GM23338 (cell line): ENCODE data around the gene SLC38A8. TPM values are rescaled to one million over a fixed set of nuclear protein-coding genes. Genes with fewer than 3 reads are reported as not detected.

Experiments used
- ATAC-seq: fragments of 200-7000 bp; cut with Tn5 transposase; 3 replicates; pipeline ENCODE4 v1.9.1; 2020
- DNase-seq: peaks from one replicate; pipeline ENCODE4 v3.0.0-alpha.2; 2015; ENCODE audit warnings: low spot score
- H2AFZ ChIP-seq: fragments of 200-600 bp; sonication (generic); 2 replicates; pipeline ENCODE4 v1.8.0; 2016; ENCODE audit warnings: antibody characterized with exemption, mild to moderate bottlenecking, moderate library complexity
- H3F3A ChIP-seq: fragments of 200-600 bp; sonication (generic); replicated peaks from 2 replicates; pipeline ENCODE4 v1.8.0; 2017; ENCODE audit warnings: antibody characterized with exemption, mixed run types, low read depth
- H3K27ac ChIP-seq: fragments of 200-600 bp; sonication (generic); 2 replicates; pipeline ENCODE4 v1.6.1; 2016; ENCODE audit warnings: low read depth
- H3K27me3 ChIP-seq: fragments of 200-600 bp; sonication (generic); 2 replicates; pipeline ENCODE4 v1.8.0; 2016; ENCODE audit warnings: mild to moderate bottlenecking, mixed run types, moderate library complexity; ENCODE audit not compliant: insufficient read depth
- H3K36me3 ChIP-seq: fragments of 200-600 bp; sonication (generic); 2 replicates; pipeline ENCODE4 v1.8.0; 2016; ENCODE audit warnings: mild to moderate bottlenecking; ENCODE audit not compliant: insufficient read depth
- H3K4me1 ChIP-seq: fragments of 200-600 bp; sonication (generic); 2 replicates; pipeline ENCODE4 v1.8.0; 2016; ENCODE audit warnings: mild to moderate bottlenecking, moderate library complexity; ENCODE audit not compliant: insufficient read depth
- H3K4me2 ChIP-seq: fragments of 200-600 bp; sonication (generic); 2 replicates; pipeline ENCODE4 v1.7.1; 2017; ENCODE audit warnings: mixed run types
- H3K4me3 ChIP-seq: fragments of 200-600 bp; sonication (generic); 2 replicates; pipeline ENCODE4 v1.6.1; 2016; ENCODE audit warnings: mixed run types
- H3K79me2 ChIP-seq: fragments of 200-600 bp; sonication (generic); replicated peaks from 2 replicates; pipeline ENCODE4 v1.8.0; 2017; ENCODE audit warnings: mild to moderate bottlenecking; ENCODE audit not compliant: insufficient read depth
- H3K9me2 ChIP-seq: fragments of 200-600 bp; sonication (generic); 2 replicates; pipeline ENCODE4 v1.8.0; 2017; ENCODE audit not compliant: insufficient read depth
- H4K20me1 ChIP-seq: fragments of 200-600 bp; sonication (generic); replicated peaks from 2 replicates; pipeline ENCODE4 v1.8.0; 2017; ENCODE audit warnings: mild to moderate bottlenecking; ENCODE audit not compliant: insufficient read depth
- H3K27ac Mint-ChIP-seq: 2 replicates; pipeline ENCODE4 v1.8.0; 2020; ENCODE audit warnings: inconsistent platforms, mild to moderate bottlenecking, moderate library complexity, mixed read lengths
- H3K27me3 Mint-ChIP-seq: 3 replicates; pipeline ENCODE4 v1.8.0; 2022; ENCODE audit warnings: low read depth, mild to moderate bottlenecking, moderate library complexity, mixed read lengths, inconsistent platforms; ENCODE audit not compliant: insufficient read depth, poor library complexity
- H3K36me3 Mint-ChIP-seq: 3 replicates; pipeline ENCODE4 v1.8.0; 2021; ENCODE audit warnings: low read depth, mild to moderate bottlenecking, inconsistent platforms, moderate library complexity, mixed read lengths
- H3K4me1 Mint-ChIP-seq: 3 replicates; pipeline ENCODE4 v1.8.0; 2020; ENCODE audit warnings: mild to moderate bottlenecking, inconsistent platforms, mixed read lengths
- H3K4me3 Mint-ChIP-seq: 3 replicates; pipeline ENCODE4 v1.8.0; 2021; ENCODE audit warnings: moderate library complexity, mild to moderate bottlenecking, inconsistent platforms, mixed read lengths
- H3K9me3 Mint-ChIP-seq: 3 replicates; pipeline ENCODE4 v1.8.0; 2020; ENCODE audit warnings: moderate library complexity, mild to moderate bottlenecking, inconsistent platforms, mixed read lengths
- CREB1 ChIP-seq: fragments of 250-450 bp; sonication (Bioruptor Pico); IDR thresholded peaks from 2 replicates; pipeline ENCODE4 v1.5.0; 2020; ENCODE audit warnings: low read depth, mild to moderate bottlenecking, moderate library complexity
- CTCF ChIP-seq, 2 experiments: fragments of 200-600 bp in 1 of 2; sonication (generic) in 1 of 2; conservative IDR thresholded peaks; 2 replicates each; pipeline versions ENCODE4 v1.5.1 to v1.6.1; 2016 to 2017; ENCODE audit warnings: antibody characterized with exemption in 2 of 2, low read depth in 2 of 2, mild to moderate bottlenecking in 2 of 2, moderate library complexity in 1 of 2
- ETS1 ChIP-seq: IDR thresholded peaks from 2 replicates; pipeline ENCODE4 v1.6.1; 2016; ENCODE audit warnings: antibody characterized with exemption
- EZH2 ChIP-seq: fragments of 200-600 bp; sonication (generic); IDR thresholded peaks from one replicate; pipeline ENCODE4 v1.8.0; 2017; ENCODE audit warnings: antibody characterized with exemption, mild to moderate bottlenecking, low read depth; ENCODE audit not compliant: unreplicated experiment
- EZH2phosphoT487 ChIP-seq: fragments of 200-600 bp; sonication (generic); IDR thresholded peaks from one replicate; pipeline ENCODE4 v1.8.1; 2018; ENCODE audit warnings: antibody characterized with exemption; ENCODE audit not compliant: unreplicated experiment
- JUNB ChIP-seq: IDR thresholded peaks from one replicate; pipeline ENCODE4 v1.6.1; 2016; ENCODE audit warnings: antibody characterized with exemption; ENCODE audit not compliant: unreplicated experiment
- NANOG ChIP-seq: IDR thresholded peaks from 2 replicates; pipeline ENCODE4 v1.6.1; 2016; ENCODE audit warnings: antibody characterized with exemption, borderline replicate concordance
- POLR2AphosphoS5 ChIP-seq: IDR thresholded peaks from 2 replicates; pipeline ENCODE4 v1.6.1; 2016; ENCODE audit warnings: antibody characterized with exemption, low read depth
- REST ChIP-seq: IDR thresholded peaks from one replicate; pipeline ENCODE4 v1.6.1; 2018; ENCODE audit warnings: antibody characterized with exemption; ENCODE audit not compliant: unreplicated experiment
- STAT1 ChIP-seq: IDR thresholded peaks from one replicate; pipeline ENCODE4 v1.6.1; 2016; ENCODE audit warnings: antibody characterized with exemption; ENCODE audit not compliant: unreplicated experiment
- ZNF114 ChIP-seq: fragments of 250-450 bp; sonication (Bioruptor Pico); IDR thresholded peaks from 2 replicates; pipeline ENCODE4 v1.5.0; 2020; ENCODE audit warnings: mild to moderate bottlenecking, moderate library complexity
- ZNF331 ChIP-seq: fragments of 250-450 bp; sonication (Bioruptor Pico); IDR thresholded peaks from 2 replicates; pipeline ENCODE4 v1.5.0; 2020; ENCODE audit warnings: low read depth, mild to moderate bottlenecking, moderate library complexity
- ZNF462 ChIP-seq: fragments of 250-450 bp; sonication (Bioruptor Pico); IDR thresholded peaks from 2 replicates; pipeline ENCODE4 v1.5.0; 2020; ENCODE audit warnings: mild to moderate bottlenecking, moderate library complexity
- polyA plus RNA-seq: library from polyadenylated mRNA; unstranded; fragments of >200 nt; fragmentation: Nextera tagmentation; extraction: Ambion mirVana; gene quantifications from 2 replicates; pipeline ENCODE4 v1.2.1, GENCODE V29; 2016
- total RNA-seq: library from RNA; depleted of rRNA; stranded (reverse); fragments of >200 nt; shearing (Covaris generic); gene quantifications from 2 replicates; pipeline ENCODE4 v1.2.3, GENCODE V29; 2014

The SLC38A8 gene
- total and polyA plus RNA-seq, 2 experiments from 2014 or later, result not detected

- DNase-seq (no peak), ATAC-seq (no peak)
- Histone ChIP-seq H2AFZ (no peak overlapping the region), H3K79me2 (no peaks in the 10 kb centered on the region), H3K27me3 (no peaks in the 10 kb centered on the region), H3K9me2 (no peaks in the 10 kb centered on the region), H3K36me3 (no peaks in the 10 kb centered on the region), H4K20me1 (no peaks in the 10 kb centered on the region), H3K4me3 (no peak overlapping the region), H3F3A (no peaks in the 10 kb centered on the region), H3K27ac (no peak overlapping the region), H3K4me1 (peaks cover 7% of the 10 kb centered on the region; the same call in 1 of the 2 replicates), H3K4me2 (no peak overlapping the region)
- Mint-ChIP-seq H3K36me3 (peaks cover 7% of the 10 kb centered on the region), H3K4me3 (no peak overlapping the region), H3K4me1 (peaks cover 20% of the 10 kb centered on the region), H3K9me3 (no peaks in the 10 kb centered on the region; the same call in 1 of the 3 replicates), H3K27ac (no peak overlapping the region), H3K27me3 (peaks cover 19% of the 10 kb centered on the region)
- TF ChIP-seq ZNF331 (CRISPR knock-in tag) (no peak), ZNF114 (CRISPR knock-in tag) (no peak), CTCF (conservative IDR thresholded peaks at IDR 0.05; ENCODE audit: low read depth in 2 of 2) (no peak), EZH2phosphoT487 (no peak), REST (no peak), ZNF462 (CRISPR knock-in tag) (no peak), POLR2AphosphoS5 (no peak), STAT1 (no peak), NANOG (no peak), JUNB (no peak), EZH2 (no peak), CREB1 (CRISPR knock-in tag) (no peak), ETS1 (no peak)
Measured at GRCh38 chr16:84047206-84047605, 4.6 kb upstream of the SLC38A8 start.
